Epithelial cell of esophagus (primary cell): ENCODE measurements around the gene ASTN2.
A peak's percentile ranks its signal among the peaks of the same experiment; 100 is the strongest.

Experiments used
- DNase-seq: peaks from one replicate; pipeline ENCODE4 v3.0.0; 2010; ENCODE audit warnings: low read depth
- H3K4me3 ChIP-seq: 2 replicates; pipeline ENCODE4 v1.5.1; 2011; ENCODE audit warnings: mild to moderate bottlenecking, low read length, control low read depth
- CTCF ChIP-seq: IDR thresholded peaks from 2 replicates; pipeline ENCODE4 v1.5.1; 2011; ENCODE audit warnings: low read depth, mild to moderate bottlenecking, low read length, control low read depth, inconsistent platforms; ENCODE audit not compliant: insufficient read depth; ENCODE audit errors: missing control alignments

The ASTN2 gene

DNA sequence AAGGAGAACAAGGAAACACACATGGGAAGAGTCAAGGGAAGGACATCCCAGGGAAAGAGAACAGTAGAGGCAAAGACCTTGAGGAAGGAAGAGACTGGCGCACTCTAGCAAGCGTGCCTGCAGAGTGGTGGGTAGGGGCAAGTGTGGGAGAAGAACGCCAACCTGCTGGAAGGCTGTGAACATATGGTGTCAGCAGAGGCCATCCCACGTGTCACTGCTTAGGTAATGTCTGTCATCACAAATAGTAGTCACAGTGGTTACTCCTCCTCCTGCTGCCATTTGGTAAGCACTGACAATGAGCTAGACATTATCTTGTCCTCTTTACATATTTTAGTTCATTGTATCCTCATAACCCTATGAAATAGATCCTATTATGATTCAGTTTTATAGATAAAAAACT lies 934.2 kb downstream of the ASTN2 start:
- no peak for DNase-seq
- no peak overlapping the region for H3K4me3 ChIP-seq
- TF ChIP-seq CTCF = no peak

DNA sequence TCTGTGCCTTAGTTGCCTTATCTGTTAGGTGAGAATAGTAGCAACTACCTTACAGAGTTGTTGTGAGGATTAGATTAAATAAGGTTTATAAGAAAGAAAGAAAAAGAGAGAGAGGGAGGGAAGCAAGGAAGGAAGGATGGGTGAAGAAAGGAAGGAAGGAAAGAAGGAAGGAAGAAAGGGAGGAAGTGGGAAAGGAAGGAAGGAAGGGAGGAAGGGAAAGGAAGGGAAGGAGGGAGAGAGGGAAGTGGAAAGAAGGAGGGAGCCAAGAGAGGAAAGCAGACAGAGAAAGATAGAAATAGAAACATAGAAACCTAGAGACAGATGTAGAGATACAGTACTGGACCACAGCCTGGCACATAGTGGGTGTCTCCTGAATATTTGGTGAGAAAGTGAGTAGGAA lies 934.9 kb downstream of the ASTN2 start:
- H3K4me3 ChIP-seq = no peak overlapping the region
- no peak for DNase-seq
- TF ChIP-seq CTCF = no peak

- TF ChIP-seq CTCF = no peak
- no peak for DNase-seq
- H3K4me3 ChIP-seq = no peak overlapping the region
Measured at GRCh38 chr9:116479056-116479544, 935.8 kb downstream of the ASTN2 start.

DNA sequence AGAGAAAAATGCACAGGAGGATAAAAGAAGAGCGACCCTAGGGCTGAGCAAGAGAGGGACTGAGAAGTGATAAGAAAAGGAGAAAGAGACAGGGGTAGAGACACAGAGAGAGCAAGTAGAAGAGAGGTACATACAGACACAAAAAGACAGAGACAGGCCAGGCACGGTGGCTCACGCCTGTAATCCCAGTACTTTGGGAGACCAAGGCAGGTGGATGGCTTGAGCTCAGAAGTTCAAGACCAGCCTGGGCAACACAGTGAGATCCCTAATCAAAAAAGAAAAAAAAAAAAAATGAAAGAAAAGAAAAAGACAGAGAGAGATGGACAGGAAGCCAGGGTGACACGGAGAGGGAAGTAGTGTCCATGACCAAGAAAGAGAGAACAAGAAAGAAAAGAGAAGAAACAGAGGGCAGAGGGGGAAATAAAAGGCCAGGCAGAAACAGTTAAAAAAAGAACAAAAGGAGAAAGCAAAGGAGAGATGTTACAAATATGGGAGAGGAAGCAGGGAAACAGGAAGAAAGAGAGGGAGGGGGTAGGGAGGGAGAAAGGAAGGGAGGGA lies 937.2 kb downstream of the ASTN2 start:
- TF ChIP-seq CTCF = no peak
- no peak for DNase-seq
- no peak overlapping the region for H3K4me3 ChIP-seq

DNA sequence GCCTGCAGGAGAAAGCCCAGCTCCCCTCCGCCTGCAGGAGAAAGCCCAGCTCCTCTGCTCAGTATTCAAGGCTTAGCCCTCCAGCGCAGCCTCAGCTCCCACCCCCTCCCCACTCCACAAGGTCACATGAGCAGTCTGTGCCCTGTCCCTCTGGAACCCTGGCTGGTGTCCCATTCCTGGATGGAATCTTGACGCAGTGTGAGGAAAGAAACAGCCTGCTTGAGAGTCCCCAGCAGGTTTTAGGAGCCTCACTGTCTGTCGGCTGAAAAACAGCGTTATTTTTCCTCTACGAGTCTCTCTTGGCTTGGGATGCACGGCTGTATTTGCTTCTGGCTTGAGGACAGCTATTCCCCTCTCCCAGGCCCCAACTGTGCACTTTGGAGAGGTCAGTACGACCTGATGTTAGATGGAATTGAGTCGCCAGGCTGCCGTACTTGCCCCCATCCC lies 937.9 kb downstream of the ASTN2 start:
- TF ChIP-seq CTCF = no peak
- H3K4me3 ChIP-seq = no peak overlapping the region
- no peak for DNase-seq

- no peak for DNase-seq
- no peak for TF ChIP-seq CTCF
- no peak overlapping the region for H3K4me3 ChIP-seq
Measured at GRCh38 chr9:116476002-116476401, 938.9 kb downstream of the ASTN2 start.

DNA sequence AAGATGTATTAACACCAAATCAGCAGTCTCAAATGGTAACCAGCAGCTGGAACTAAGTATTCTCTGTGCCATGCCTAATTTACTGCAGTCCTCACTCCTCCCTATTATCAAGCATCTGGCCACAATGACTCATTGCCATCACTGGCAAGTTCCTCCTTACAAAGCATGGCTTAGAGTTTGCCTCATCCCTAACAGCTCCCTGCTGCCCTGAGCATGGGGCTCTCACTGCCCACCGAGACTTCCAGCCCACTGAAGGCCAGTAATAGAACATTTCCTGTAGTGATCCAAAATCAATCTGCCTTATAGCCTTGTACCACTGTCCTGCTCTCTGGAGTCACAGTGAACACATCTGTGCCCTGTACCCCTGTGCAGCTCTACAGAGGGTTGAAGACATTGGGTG lies 939.7 kb downstream of the ASTN2 start:
- no peak for TF ChIP-seq CTCF
- DNase-seq = peak; percentile 12
- H3K4me3 ChIP-seq = no peak overlapping the region
